Measurements from ENCODE around the gene ARHGEF26.
A peak's percentile ranks its signal among the peaks of the same experiment; 100 is the strongest.

Gene ARHGEF26

GRCh38 chr3:154214306-154214705, 93.1 kb downstream of the ARHGEF26 start:
- DNase-seq = no peak

- DNase-seq = no peak
Measured at GRCh38 chr3:154217671-154218070, 96.5 kb downstream of the ARHGEF26 start.

GRCh38 chr3:154218728-154219127, 97.5 kb downstream of the ARHGEF26 start:
- DNase-seq = no peak

GRCh38 chr3:154220462-154220861, 99.3 kb downstream of the ARHGEF26 start:
- DNase-seq = no peak

- no peak for DNase-seq
Measured at GRCh38 chr3:154223519-154223918, 102.3 kb downstream of the ARHGEF26 start.

- no peak for DNase-seq
Measured at GRCh38 chr3:154224366-154224765, 103.2 kb downstream of the ARHGEF26 start.

- no peak for DNase-seq
Measured at GRCh38 chr3:154224866-154225265, 103.7 kb downstream of the ARHGEF26 start.

- DNase-seq = no peak
Measured at GRCh38 chr3:154225536-154225935, 104.3 kb downstream of the ARHGEF26 start.

GRCh38 chr3:154227531-154227930, 106.3 kb downstream of the ARHGEF26 start:
- DNase-seq = no peak

GRCh38 chr3:154228561-154229216, 107.5 kb downstream of the ARHGEF26 start:
- DNase-seq = no peak

- no peak for DNase-seq
Measured at GRCh38 chr3:154229217-154229590, 108.0 kb downstream of the ARHGEF26 start.

- DNase-seq = no peak
Measured at GRCh38 chr3:154235330-154235729, 114.1 kb downstream of the ARHGEF26 start.

GRCh38 chr3:154236331-154236730, 115.1 kb downstream of the ARHGEF26 start:
- DNase-seq = no peak

- DNase-seq = no peak
Measured at GRCh38 chr3:154240235-154240634, 119.0 kb downstream of the ARHGEF26 start.

GRCh38 chr3:154241496-154241895, 120.3 kb downstream of the ARHGEF26 start:
- DNase-seq = no peak

GRCh38 chr3:154242766-154243165, 121.6 kb downstream of the ARHGEF26 start:
- DNase-seq = no peak

- no peak for DNase-seq
Measured at GRCh38 chr3:154243353-154243752, 122.2 kb downstream of the ARHGEF26 start.

GRCh38 chr3:154244644-154245043, 123.5 kb downstream of the ARHGEF26 start:
- DNase-seq = peak; percentile 39

GRCh38 chr3:154247806-154248415, 126.7 kb downstream of the ARHGEF26 start:
- DNase-seq = no peak

- no peak for DNase-seq
Measured at GRCh38 chr3:154250291-154250690, 129.1 kb downstream of the ARHGEF26 start.

GRCh38 chr3:154251610-154252009, 130.4 kb downstream of the ARHGEF26 start:
- no peak for DNase-seq

GRCh38 chr3:154252759-154253638, 131.8 kb downstream of the ARHGEF26 start:
- DNase-seq = peak; percentile 90

- DNase-seq = no peak
Measured at GRCh38 chr3:154254527-154254926, 133.3 kb downstream of the ARHGEF26 start.

- no peak for DNase-seq
Measured at GRCh38 chr3:154273381-154273780, 152.2 kb downstream of the ARHGEF26 start.
